ENCODE data around the gene PEPD.
"Not testable (repeated sequence)": the region's sequence is repeated elsewhere in the genome, so short reads cannot be mapped to it uniquely, and the experiment has no call there.

Gene PEPD

DNA sequence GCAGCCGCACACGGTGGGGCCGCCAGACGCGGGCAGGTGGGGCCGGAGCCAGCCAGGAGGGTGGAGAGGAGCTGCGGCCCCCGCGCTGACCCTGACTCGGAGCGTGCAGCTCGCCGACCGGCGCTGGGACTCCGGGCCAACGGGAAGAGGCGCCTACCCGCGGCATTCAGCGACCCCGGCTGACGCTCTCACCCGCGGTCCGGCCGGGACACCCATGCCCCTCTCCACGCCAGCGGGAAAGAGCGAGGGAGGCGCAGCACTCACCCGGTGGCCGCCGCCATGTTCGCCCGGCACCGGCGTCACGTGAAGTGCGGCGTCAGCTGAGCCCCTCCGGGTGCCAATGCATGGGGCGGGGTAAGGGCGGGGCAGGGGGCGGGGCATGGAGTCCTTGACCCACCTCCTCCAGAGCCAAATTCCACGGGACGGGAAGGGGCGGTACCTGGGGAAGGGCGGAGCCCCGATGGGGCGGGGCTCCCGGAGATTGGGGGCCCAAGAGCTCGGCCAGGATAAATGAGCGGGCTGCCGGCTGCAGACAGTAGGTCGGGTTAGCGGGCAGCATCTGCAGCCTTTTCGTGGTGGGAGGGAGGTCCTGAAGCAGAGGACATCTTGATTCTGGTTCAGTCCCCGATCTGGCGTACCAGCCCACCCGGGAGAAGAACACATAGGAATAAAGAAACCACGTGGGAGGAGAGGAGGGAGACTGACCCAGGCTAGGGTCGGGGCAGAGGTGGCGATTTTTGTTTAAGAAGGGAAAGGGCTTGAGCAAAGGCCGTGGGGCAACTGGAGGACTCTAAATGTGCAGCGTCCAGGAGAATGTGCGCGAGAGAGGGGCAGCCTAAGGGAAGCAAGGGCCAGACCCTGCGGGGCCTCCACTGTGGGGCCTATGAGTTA is at the start of gene PEPD:
TSS of gene PEPD (minus strand) at position 312 of the 891 bp plus-strand sequence. CDS start at position 281, 31 bp downstream.
- DNase-seq, result peak; percentile 9

DNA sequence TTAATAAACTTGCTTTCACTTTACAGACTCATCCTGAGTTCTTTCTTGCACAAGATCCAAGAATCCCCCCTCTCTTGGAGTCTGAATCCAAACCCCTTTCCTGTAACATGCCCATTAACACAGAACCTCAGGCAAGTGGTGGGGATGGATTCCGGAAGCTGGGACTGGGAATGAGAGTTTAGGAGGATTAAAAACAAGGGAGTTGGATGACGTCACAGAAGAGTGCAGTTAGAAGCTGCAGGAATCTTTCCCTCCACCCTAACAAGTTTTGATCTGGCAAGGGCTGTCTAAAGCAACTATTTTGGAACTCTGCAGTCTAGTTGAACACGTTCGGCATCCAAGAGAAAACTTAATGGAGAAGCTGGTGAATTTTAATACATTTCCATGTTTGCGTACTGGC is 48.2 kb upstream of the PEPD start:
- DNase-seq, result no peak

DNA sequence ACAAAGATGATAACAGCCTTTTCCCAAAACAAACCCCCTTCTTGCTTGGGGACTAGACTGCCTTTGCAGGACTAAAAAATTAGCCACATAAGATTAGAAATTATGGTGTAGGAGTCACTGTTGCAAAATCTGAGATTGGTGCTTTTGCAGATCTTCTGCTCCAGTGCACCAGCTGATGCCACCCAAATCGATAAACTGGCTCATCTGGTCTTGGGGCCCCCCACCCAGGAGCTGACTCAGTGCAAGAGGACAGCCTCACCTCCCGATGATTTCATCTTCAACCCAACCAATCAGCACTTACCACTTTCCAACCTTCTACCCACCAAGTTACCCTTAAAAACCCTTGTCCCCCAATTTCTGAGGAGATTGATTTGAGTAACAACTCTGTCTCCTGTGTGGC is 47.1 kb upstream of the PEPD start:
- no peak for DNase-seq

DNA sequence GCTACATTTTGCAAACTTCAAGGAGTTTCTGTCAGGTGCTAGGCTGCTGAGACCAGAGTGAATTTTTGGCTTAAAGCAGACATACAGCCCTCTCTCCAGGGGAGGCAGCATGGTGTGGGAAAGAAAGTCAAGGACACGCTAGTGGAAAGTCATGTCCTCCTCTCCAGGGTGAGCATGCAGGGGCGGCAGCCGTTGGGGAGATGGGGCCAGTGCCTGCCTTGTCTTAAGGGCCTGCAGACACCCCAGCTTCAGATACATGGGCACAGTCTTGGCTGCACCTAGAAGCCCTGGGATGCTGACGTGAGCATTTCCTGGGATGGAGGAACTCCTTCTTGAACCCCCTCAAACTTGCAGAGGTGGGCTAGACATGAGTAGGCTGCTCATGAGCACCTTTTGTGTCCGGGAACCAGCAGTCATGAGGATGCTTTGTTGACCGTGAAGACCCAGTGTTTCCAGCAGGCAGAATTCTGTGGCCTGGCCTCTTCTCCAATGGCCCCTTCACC is 43.3 kb upstream of the PEPD start:
- DNase-seq, result no peak

DNA sequence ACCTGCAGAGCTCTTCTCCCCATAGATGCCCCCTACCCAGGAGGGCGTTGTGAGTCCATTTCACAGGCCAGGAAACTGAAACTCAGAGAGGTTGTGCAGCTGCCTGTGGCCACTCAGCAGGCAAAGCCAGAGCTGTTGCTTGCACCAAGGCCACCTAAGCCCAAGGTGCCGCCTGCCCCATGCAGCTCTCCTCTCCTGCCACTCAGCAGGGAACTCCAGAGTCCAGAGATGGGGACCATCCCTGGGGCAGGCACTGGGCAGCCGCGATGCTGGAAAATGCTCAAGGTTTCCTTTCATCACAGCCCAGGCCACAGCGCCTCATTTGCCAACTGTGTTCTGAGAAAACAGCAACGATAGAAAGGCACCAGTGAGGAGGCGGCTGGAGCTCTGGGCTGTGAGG is 41.0 kb upstream of the PEPD start:
- no peak for DNase-seq

DNA sequence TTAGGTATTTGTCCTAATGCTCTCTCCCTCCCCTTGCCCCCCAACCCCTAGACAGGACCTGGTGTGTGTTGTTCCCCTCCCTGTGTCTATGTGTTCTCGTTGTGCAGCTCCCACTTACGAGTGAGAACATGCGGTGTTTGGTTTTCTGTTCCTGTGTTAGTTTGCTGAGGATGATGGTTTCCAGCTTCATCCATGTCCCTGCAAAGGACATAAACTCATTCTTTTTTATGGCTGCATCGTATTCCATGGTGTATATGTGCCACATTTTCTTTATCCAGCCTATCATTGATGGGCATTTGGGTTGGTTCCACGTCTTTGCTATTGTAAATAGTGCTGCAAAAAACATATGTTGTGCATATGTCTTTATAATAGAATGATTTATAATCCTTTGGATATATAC is 40.1 kb upstream of the PEPD start:
- DNase-seq, result not testable (repeated sequence)

DNA sequence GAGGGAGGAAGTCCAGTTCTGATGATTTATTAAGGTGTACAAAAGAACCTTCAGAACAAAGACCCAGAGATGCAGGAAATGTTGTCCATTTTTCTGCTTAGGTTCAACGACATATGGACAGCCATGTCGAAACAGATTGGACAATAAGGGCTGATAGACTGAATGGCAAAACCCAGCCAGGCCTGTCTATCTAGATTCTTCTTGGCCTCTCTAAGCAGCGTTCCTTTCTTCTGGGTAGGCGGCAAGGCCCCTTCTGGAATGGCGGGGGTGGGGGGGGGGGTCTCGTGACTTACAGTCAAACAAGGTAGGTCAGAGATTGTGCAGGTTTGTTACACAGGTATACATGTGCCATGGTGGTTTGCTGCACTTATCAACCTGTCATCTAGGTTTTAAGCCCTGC is 39.7 kb upstream of the PEPD start:
- DNase-seq, result no peak

DNA sequence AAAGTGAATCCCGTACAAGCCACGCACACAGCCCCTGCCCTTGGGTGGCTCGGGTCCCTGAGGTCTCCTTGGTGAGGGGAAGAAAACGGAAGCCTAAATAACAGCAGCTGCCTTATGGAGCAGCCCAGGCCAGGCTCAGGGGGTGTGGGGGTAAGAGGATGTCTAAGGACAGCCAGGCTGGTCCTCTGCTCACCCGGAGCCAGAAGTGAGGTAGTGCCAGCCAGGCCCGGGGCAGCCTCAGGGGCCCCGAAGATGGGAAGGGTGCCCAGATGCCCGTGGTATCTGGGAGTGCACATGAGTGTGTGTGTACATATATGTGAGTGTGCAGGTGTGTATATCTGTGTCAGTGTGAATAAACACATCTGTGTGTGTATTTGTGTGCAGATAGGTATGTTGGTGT is 38.4 kb upstream of the PEPD start:
- DNase-seq, result no peak

DNA sequence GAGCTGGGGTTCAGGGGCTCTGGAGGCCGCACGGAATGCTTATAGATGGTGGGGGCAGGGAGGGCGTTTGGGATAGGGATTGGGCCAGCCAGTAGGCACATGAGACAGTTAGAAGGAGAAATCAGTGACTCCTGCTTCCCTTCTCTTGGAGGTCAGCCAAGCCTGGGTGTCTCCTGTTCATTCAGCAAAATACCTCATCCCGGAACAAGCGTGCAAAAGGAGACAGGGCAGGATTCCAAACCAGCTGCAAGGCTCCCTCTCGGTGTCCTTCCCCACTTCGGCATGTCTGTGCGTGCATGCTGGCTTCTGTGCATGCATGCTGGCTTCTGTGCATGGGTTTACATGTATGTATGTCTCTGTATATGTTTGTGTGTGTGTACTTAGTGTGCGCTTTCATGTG is 37.3 kb upstream of the PEPD start:
- no peak for DNase-seq

DNA sequence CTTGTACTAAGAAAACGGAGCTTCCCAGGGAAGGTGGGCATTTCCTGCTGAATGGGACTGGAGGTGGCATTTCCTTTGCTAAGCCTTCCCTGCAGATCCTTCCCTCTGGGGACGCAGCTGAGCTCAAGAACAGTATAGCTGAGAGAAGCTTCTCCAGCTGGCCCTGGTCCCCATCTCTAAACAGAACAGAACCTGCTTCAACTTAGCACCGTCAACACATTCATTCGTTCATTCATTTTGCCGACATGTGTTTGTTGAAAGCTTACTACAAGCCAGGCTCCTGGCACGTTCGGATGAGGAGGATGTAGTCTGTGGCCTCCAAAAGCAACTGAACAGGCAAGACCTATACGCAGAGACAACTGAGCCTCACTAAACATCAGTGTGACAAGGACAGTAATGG is 36.6 kb upstream of the PEPD start:
- DNase-seq, result no peak

DNA sequence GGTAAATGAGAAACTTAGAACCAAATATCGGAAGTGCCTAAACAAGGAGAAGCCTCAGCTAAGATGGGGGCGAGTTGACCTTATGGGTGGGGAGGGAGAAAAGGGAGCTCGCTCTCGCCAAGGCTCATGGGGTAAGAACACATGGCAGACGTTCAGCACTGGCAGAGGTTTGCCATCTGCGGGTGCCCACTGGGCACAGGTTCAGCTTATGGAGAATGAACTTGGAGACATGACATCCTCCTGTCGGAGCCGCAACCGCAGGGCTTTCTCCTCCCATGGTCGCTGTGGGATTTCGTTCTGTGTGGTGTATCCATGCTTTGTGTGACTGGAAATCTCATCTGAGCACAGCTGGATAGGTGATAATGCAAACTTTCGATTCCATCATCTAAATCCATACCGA is 36.1 kb upstream of the PEPD start:
- no peak for DNase-seq

DNA sequence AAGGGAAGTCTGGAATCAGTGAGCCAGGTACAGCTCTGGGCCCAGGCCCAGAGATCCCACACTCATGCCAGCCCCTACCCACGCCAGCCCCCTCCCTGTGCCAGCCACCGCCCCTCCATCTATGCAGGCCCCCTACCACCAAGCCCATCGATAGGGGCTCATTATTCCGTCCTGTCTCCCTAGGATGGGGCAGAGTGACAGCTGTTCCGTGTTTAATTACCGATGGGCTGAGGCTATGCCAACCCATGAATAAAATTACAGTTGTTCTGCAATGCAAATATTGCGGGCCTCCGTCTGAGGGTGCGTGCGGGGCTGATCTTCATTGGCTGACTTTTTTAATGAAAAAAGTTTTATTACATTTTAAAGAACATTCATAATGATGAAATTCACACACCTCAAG is 35.6 kb upstream of the PEPD start:
- DNase-seq, result no peak

DNA sequence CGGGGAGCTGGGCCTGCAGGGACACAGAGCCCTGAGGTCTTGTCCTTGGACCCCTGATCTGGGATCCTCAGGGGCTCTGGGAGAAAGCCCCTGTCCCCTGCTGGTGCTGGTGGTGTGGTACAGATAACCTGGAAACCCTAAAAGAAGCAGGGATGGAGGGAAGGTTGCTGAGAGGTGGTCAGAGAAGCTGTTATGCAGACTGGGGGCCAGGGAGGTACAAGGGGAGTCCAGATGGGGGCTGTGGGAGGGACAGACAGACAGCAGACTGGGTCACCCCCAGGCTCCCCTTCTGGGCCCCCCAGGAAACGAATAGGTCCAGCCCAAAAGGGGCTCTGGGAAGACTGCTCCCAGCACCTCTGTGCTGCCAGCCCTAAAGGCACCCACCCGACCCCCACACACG is 34.7 kb upstream of the PEPD start:
- DNase-seq, result no peak

DNA sequence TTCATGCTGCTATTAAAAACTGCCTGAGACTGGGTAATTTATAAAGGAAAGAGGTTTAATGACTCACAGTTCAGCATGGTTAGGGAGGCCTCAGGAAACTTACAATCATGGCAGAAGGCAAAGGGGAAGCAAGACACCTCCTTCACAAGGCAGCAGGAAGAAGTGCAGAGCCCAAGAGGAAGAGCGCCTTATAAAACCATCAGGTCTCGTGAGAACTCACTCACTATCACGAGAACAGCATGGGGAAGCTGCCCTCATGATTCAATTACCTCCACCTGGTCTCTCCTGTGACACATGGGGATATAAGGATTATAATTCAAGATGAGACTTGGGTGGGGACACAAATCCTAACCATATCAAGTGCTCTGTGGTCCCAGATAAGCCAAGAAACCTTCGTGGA is 34.1 kb upstream of the PEPD start:
- not testable (repeated sequence) for DNase-seq

DNA sequence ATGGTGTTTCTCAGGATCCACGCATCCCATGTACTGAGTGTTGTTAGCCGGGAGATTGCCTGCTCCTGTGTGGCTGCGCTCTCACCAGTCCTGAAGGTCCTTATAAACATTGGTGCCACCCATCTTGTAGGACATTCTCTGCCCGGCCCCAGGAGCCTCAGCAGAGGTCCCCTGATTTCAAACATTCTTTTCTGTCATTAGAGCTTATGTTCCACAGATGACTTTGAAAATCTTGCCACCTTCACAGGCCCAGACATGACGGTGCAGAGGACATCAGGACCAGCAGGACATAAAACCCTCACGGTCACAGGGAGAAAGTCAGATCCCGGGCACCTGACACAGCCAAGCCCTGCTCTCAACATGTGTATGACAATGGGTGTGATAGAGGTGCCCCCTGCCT is 33.2 kb upstream of the PEPD start:
- DNase-seq, result no peak

DNA sequence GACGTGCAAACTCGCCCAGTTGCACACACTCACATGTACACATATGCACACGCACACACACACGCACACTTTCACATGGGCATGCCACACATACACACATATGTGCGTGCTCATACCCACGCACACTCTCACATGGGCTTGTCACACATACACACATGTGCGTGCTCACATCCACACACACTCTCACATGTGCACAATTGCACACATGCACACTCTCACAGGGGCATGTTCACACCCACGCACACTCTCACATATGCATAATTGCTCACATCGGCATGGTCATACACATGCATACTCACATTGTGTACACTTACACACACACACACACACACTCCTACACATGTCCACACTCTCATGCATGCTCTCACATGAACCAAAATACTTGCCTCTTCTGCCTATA is 32.8 kb upstream of the PEPD start:
- no peak for DNase-seq

DNA sequence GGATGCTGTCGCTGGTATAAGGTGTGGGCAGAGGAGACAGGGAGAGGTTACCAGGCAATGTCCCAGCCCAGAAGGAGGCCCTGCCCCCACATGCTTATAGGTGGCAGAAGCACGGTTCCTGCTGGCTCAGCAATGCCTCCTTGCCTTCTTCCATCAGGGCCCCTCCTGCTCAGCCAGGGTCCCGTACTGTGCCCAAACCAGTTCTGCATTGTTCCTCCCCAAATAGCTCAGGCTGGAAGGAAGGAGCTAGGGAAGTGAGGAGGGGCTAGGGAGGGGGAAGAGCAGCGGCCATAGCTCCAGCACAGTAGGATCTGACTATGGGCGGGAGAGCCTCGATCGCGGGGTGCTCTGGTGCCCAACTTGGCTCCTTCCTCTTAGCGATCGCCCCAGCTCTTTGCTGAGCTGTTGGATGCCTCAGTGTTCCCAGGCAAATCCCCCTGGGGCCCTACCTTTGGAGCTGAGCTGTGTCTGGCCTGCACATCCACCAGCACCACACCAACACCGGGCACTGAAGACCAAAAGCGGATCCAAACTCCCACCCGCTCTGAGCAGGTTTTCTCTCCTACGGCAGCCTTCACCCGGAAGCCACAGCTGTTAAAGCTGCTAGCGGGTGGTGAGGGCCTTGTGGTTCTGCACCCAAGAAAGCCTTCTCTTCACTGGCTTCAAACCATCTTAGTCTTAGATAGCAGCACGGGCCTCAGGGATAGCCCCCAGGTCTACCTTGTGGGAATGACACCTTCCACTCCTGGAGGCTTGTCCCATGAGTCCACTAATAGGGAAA is 32.1 kb upstream of the PEPD start:
- DNase-seq, result no peak

DNA sequence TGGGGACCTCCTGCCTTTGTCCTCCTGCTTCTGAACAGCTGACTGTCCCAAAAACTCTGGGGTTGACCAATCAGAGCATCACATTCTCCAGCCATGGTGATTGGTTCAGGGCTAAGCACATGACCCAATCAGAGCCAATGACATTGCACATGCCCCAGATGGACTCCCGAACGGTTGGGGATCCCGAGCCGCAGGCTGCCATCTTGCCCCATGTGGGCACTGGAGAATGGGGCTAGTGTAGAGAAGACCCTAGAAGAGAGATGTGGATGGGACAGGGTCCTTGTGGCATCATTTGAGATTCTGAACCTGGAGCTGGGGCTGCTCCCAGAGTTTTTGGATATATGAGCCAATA is 31.3 kb upstream of the PEPD start:
- DNase-seq, result no peak

DNA sequence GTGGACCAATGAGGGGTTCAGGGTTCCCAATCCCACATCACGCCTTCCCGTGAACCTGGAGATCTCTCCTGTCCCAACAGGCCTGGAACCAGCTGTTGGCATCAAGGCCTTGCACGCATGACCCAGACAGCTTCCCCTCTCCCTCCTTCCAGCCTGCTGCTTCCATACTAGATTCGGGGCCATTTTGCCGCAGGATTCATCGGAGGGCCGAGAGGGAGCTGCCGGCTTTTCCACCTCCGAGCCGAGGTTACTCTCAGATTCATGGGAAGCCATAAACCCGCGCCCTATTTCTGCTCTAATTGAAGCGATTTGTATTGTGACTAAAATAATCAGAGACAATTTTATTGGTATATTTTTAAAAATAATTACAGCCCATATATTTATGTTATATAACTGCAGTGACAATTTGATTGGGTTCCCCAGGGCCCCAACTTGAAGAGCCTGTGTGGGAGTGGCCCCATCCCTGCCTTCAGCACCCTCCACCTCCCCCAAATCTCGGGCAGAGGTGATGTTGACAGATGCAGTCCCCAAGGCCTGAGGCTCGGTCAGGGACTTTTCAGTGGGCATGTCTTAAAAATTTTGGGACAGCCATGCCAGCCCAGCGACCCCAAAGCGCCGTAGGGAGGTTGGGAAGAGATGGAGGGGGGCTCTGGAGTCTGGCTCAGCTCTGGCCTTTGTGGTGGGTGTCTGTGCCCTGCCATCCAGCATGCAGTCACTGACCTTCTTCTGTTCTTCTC is 30.8 kb upstream of the PEPD start:
- DNase-seq, result no peak

DNA sequence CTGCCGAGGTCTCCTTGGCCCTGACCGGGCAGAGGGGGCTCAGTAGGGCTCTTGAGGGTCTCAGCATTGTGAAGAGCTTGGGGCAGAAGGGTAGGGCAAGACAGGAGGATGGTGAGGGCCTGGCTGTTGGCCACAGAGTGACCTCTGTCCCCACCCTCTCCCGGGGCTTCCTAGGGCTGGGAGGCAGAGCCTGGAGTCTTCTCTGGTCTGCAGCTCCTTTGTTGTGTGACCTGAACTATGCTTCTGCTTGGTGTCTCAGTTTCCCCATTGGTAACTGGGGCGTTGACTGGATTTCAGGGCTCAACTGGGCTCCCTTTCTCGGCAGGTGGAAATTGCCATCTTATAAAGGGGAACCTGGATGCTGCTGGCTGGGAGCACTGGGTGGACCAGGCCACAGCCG is 30.1 kb upstream of the PEPD start:
- DNase-seq, result no peak

DNA sequence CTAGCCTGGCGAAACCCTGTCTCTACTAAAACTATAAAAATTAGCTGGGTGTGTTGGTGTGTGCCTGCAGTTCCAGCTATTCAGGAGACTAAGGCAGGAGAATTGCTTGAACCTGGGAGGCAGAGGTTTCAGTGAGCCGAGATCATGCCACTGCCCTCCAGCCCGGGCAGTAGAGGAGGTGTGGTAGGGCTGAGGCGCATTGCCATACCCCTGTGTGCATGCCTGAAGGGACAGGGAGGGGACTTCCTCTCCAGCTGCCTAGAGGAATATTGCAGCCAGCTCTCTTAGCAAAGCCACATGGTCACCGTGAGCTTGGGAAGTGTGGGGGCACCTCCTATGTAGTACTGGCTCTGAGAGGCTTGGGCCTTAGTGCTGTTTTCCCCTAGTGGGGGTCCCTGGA is 29.2 kb upstream of the PEPD start:
- DNase-seq, result no peak

DNA sequence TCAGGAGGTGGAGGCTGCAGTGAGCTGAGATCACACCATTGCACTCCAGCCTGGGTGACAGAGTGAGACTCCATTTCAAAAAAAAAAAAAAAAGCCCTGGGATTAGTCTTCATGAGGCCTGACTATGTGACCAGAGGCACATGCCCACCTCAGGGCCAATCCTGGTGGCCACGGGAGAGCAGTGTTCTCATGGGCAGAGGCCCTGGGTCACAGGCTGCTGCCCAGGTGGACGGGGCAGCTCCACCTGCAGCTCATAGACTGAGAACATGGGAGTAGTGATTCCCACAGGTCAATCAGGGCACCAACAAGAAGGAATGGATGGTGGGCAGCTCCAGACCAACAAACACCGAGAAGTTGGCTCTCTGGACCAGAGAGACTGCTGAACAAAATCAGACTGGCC is 26.1 kb upstream of the PEPD start:
- no peak for DNase-seq

DNA sequence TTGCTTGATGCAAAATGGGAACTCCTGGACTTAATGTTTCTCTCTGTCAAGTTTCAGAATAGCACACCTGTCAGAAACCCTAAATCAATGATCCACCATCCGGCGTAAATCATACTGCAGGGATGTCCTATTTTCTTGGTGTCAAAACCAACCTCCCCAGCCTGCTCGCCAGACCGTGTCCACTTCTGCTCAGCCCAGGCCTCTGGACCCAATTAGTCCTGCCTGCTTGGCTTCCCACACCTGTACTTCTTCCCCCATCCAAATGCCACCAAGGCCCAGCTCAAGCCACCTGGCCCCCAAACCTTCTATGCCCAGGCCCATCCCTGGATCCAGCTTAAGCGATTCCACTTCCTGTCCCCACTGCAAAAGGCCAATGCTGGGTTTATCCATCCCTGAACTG is 25.1 kb upstream of the PEPD start:
- no peak for DNase-seq
